ENCODE data around the gene KLF16.

DNA sequence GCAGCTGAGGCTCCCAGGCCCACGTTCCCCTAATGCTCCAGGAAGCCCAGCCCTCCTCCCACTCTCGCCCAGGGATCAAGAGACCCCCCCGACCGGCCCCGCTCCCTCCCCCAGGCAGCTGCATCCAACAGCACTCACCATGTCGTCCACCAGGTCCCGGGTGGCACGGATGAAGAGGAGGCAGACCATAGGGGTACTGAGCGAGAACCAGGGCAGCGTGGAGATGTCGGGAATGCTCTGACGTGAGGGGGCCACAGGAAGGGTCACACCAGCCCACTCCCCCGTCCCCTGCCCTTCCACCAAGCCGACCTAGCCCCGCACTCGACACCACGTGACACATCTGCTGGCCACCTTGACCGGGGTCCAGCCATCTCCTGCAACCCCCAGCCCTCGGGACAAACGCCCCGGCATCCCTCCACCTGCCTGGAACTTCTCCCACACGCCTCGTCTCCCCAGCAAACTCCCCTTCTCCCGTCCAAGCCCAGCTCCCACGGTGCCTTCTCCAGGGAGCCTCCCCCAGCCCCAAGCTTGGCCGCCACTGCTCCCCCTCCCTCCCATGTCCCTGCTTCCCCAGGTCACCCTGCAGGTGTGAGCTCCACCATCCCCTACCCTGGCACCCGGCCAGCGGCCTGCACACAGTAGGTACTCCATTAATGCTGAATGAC lies 56.2 kb downstream of the KLF16 start:
- TF ChIP-seq, protein P1, sequence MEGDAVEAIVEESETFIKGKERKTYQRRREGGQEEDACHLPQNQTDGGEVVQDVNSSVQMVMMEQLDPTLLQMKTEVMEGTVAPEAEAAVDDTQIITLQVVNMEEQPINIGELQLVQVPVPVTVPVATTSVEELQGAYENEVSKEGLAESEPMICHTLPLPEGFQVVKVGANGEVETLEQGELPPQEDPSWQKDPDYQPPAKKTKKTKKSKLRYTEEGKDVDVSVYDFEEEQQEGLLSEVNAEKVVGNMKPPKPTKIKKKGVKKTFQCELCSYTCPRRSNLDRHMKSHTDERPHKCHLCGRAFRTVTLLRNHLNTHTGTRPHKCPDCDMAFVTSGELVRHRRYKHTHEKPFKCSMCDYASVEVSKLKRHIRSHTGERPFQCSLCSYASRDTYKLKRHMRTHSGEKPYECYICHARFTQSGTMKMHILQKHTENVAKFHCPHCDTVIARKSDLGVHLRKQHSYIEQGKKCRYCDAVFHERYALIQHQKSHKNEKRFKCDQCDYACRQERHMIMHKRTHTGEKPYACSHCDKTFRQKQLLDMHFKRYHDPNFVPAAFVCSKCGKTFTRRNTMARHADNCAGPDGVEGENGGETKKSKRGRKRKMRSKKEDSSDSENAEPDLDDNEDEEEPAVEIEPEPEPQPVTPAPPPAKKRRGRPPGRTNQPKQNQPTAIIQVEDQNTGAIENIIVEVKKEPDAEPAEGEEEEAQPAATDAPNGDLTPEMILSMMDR (IDR thresholded peaks at IDR 0.05), result no peak
- TF ChIP-seq POLR2A (IDR thresholded peaks at IDR 0.05) (no peak), EP300 (IDR thresholded peaks at IDR 0.05) (no peak), POLR2AphosphoS5 (IDR thresholded peaks at IDR 0.05) (no peak)

Measured in gastroesophageal sphincter (tissue), 3 donors.